K562 (cell line): ENCODE results near the gene DAB1. TPM values are rescaled to one million over a fixed set of nuclear protein-coding genes. Genes with fewer than 3 reads are reported as not detected.

Experiments used
- ATAC-seq: fragments of 200-7000 bp; cut with Tn5 transposase; 3 replicates; pipeline ENCODE4 v1.9.1; 2020; ENCODE audit warnings: moderate library complexity
- BruUV-seq: library from RNA; stranded (reverse); fragments of 400-500 nt; replicated peaks from 2 replicates; lab custom pipeline; 2021; lab: Mats Ljungman, UMichigan
- CTCF ChIA-PET: fragments of 300-600 bp; formaldehyde crosslinking; extraction: SDS; loops from one replicate; lab custom pipeline; 2021; ENCODE audit warnings: low intra/inter-chr PET ratio; lab: Yijun Ruan, JAX
- POLR2A ChIA-PET: fragments of 300-600, 350-650 bp; sonication (Branson Sonifier 250); formaldehyde crosslinking; extraction: SDS; loops from one replicate; lab custom pipeline; 2021; ENCODE audit warnings: antibody characterized with exemption, inconsistent platforms; lab: Yijun Ruan, JAX
- DNase-seq, 4 experiments: peaks; one replicate each; pipeline versions ENCODE4 v3.0.0 to v3.0.0-alpha.2; 2011 to 2018; ENCODE audit warnings: low spot score in 3 of 4, mixed read lengths in 3 of 4; ENCODE audit errors: extremely low read depth in 1 of 4
- FAIRE-seq: peaks from 2 replicates; lab custom pipeline; 2011; peaks lifted over from hg19 to GRCh38; lab: Jason Lieb, UNC
- H2AFZ ChIP-seq: 2 replicates; pipeline ENCODE4 v1.6.0; 2011; ENCODE audit warnings: low read depth, low read length, control low read depth, inconsistent platforms
- H3K27ac ChIP-seq: fragments of 200-600 bp; 3 replicates; pipeline ENCODE4 v1.8.0; 2011; ENCODE audit warnings: low read depth, mild to moderate bottlenecking, control low read depth, inconsistent platforms, low read length, moderate library complexity, mixed read lengths; ENCODE audit errors: extremely low read depth
- H3K27me3 ChIP-seq, 2 experiments: fragments of 300-600 bp in 1 of 2; 2 replicates in 1 of 2; 3 replicates in 1 of 2; pipeline versions ENCODE4 v1.6.0 to v1.8.0; 2011; ENCODE audit warnings: inconsistent platforms in 2 of 2, low read length in 2 of 2, mild to moderate bottlenecking in 1 of 2, mixed read lengths in 1 of 2, moderate library complexity in 1 of 2; ENCODE audit not compliant: control insufficient read depth in 2 of 2, insufficient read depth in 2 of 2
- H3K36me3 ChIP-seq: fragments of 300-600 bp; 3 replicates; pipeline ENCODE4 v1.8.0; 2011; ENCODE audit warnings: mild to moderate bottlenecking, low read length, inconsistent platforms; ENCODE audit not compliant: control insufficient read depth, insufficient read depth
- H3K4me1 ChIP-seq, 2 experiments: fragments of 200-600 bp in 1 of 2; replicated peaks in 1 of 2; 2 replicates in 1 of 2; 3 replicates in 1 of 2; pipeline versions ENCODE4 v1.5.1 to v1.8.0; 2011; ENCODE audit warnings: inconsistent platforms in 2 of 2, low read length in 2 of 2, mild to moderate bottlenecking in 1 of 2, mixed read lengths in 1 of 2, moderate library complexity in 1 of 2; ENCODE audit not compliant: control insufficient read depth in 2 of 2, insufficient read depth in 2 of 2
- H3K4me2 ChIP-seq: 2 replicates; pipeline ENCODE4 v1.6.1; 2011; ENCODE audit warnings: low read length, control low read depth, inconsistent platforms, mixed read lengths; ENCODE audit not compliant: insufficient read depth
- H3K4me3 ChIP-seq: fragments of 200-600 bp; sonication (generic), shearing (Covaris generic); 2 replicates; pipeline ENCODE4 v1.5.1; 2016; ENCODE audit warnings: control low read depth, inconsistent platforms
- H3K79me2 ChIP-seq: fragments of 200-600 bp; 3 replicates; pipeline ENCODE4 v1.8.0; 2011; ENCODE audit warnings: low read length, inconsistent platforms; ENCODE audit not compliant: control insufficient read depth, insufficient read depth
- H3K9ac ChIP-seq, 2 experiments: 2 replicates each; pipeline versions ENCODE4 v1.6.0 to v1.6.1; 2011; ENCODE audit warnings: low read depth in 2 of 2, low read length in 2 of 2, control low read depth in 1 of 2, inconsistent platforms in 1 of 2, mild to moderate bottlenecking in 1 of 2, mixed read lengths in 1 of 2; ENCODE audit not compliant: insufficient read depth in 1 of 2
- H3K9me1 ChIP-seq: one replicate; pipeline ENCODE4 v1.6.0; 2011; ENCODE audit warnings: inconsistent platforms, mild to moderate bottlenecking, low read length, moderate library complexity; ENCODE audit not compliant: control insufficient read depth, insufficient read depth
- H3K9me3 ChIP-seq: replicated peaks from 2 replicates; pipeline ENCODE4 v1.5.1; 2011; ENCODE audit warnings: low read depth, low read length, inconsistent platforms; ENCODE audit not compliant: control insufficient read depth, insufficient read depth
- H4K20me1 ChIP-seq: replicated peaks from 2 replicates; pipeline ENCODE4 v1.6.1; 2011; ENCODE audit warnings: low read length, inconsistent platforms, mixed read lengths; ENCODE audit not compliant: control insufficient read depth, insufficient read depth
- BDP1 ChIP-seq: IDR thresholded peaks from 3 replicates; pipeline ENCODE4 v1.6.1; 2011; ENCODE audit not compliant: insufficient read length, insufficient read depth
- CCNT2 ChIP-seq: IDR thresholded peaks from 2 replicates; pipeline ENCODE4 v1.6.1; 2011; ENCODE audit warnings: borderline replicate concordance, low read depth, mild to moderate bottlenecking, moderate library complexity, mixed read lengths, low read length; ENCODE audit not compliant: insufficient read length; ENCODE audit errors: extremely low read depth
- CREBBP ChIP-seq: IDR thresholded peaks from one replicate; pipeline ENCODE4 v1.6.1; 2012; ENCODE audit warnings: low read depth, mild to moderate bottlenecking, control low read depth, inconsistent platforms, low read length
- GTF2A2 ChIP-seq: IDR thresholded peaks from 2 replicates; pipeline ENCODE4 v1.6.1; 2016; ENCODE audit warnings: mild to moderate bottlenecking, missing genetic modification characterization, missing compliant biosample characterization
- MTA1 ChIP-seq: fragments of 450-650 bp; IDR thresholded peaks from 2 replicates; pipeline ENCODE4 v1.6.1; 2017; ENCODE audit warnings: borderline replicate concordance
- NFXL1 ChIP-seq: fragments of 450-650 bp; formaldehyde crosslinking; IDR thresholded peaks from 2 replicates; pipeline ENCODE4 v1.4.0; 2021; ENCODE audit warnings: mild to moderate bottlenecking
- RFX7 ChIP-seq: fragments of 250-450 bp; sonication (Bioruptor Pico); IDR thresholded peaks from 2 replicates; pipeline ENCODE4 v1.5.1; 2021; ENCODE audit warnings: mild to moderate bottlenecking
- SMAD3 ChIP-seq: fragments of 450-650 bp; formaldehyde crosslinking; conservative IDR thresholded peaks from 2 replicates; pipeline ENCODE4 v1.4.0; 2020; ENCODE audit warnings: mild to moderate bottlenecking
- SMAD4 ChIP-seq: fragments of 250-450 bp; sonication (Bioruptor Pico); conservative IDR thresholded peaks from 2 replicates; pipeline ENCODE4 v1.8.0; 2021; ENCODE audit warnings: inconsistent platforms, mild to moderate bottlenecking, moderate library complexity
- ZNF24 ChIP-seq: fragments of 450-650 bp; IDR thresholded peaks from 2 replicates; pipeline ENCODE4 v1.6.1; 2016
- ZNF277 ChIP-seq: fragments of 250-450 bp; sonication (Bioruptor Pico); IDR thresholded peaks from 2 replicates; pipeline ENCODE4 v1.8.0; 2022; ENCODE audit warnings: inconsistent platforms, mild to moderate bottlenecking, moderate library complexity, borderline replicate concordance
- WGBS: fragments of 100-300 bp; shearing (Covaris generic); methylation state at CpG from one replicate; pipeline ENCODE4 v1.1.6; 2016; ENCODE audit warnings: low coverage, mixed read lengths; ENCODE audit not compliant: insufficient coverage; ENCODE audit errors: missing lambda C conversion rate; 5-methylcytosine and 5-hydroxymethylcytosine counted together
- in situ Hi-C: fragments of 300-500 bp; cut with MboI; formaldehyde crosslinking; loops from 4 replicates; pipeline ENCODE4 v1.15.0; 2018; ENCODE audit warnings: inconsistent platforms, mixed read lengths
- intact Hi-C: fragments of 100-400 bp; cut with micrococcal nuclease; formaldehyde crosslinking; loops from 2 replicates; pipeline ENCODE4 v1.14.2; 2022
- polyA plus RNA-seq, 8 experiments: library from polyadenylated mRNA; depleted of rRNA in 4 of 8; stranded (reverse) in 5 of 8; unstranded in 3 of 8; fragments of >200 nt; fragmentation: Nextera tagmentation in 2 of 8; fragmentation: Illumina TruSeq in 1 of 8; extraction: Ambion mirVana in 2 of 8; extraction: Trizol in 1 of 8; gene quantifications; 2 replicates each; pipeline versions ENCODE4 v1.2.1 to v1.2.3, GENCODE V29; 2011 to 2014; ENCODE audit warnings: inconsistent platforms in 1 of 8, missing spikeins in 1 of 8
- total RNA-seq, 7 experiments: library from RNA; depleted of rRNA in 6 of 7; stranded (reverse); fragments of >200 nt in 6 of 7; fragmentation: Illumina TruSeq in 2 of 7; extraction: Trizol in 2 of 7; gene quantifications; 2 replicates each; pipeline versions ENCODE4 v1.2.1 to v1.2.3, GENCODE V29; 2011 to 2021; ENCODE audit warnings: low replicate concordance in 1 of 7
- TF ChIP-seq, protein P1 (sequence below): sonication (generic); formaldehyde crosslinking; IDR thresholded peaks from 2 replicates; pipeline ENCODE4 v1.5.0; 2020; ENCODE audit warnings: missing genetic modification reagents

Gene DAB1
- total and polyA plus RNA-seq, 9 of the 15 experiments (the other 6 are each of a cell fraction or from before 2014, with no cell fraction given) = not detected

- TF ChIP-seq SMAD3 (CRISPR knock-in tag) = no peak
- TF ChIP-seq, all 486 proteins: peak for 0
These were observed 129.7 kb downstream of the DAB1 start (continued) for GRCh38 chr1:57294177-57294576.

DNA sequence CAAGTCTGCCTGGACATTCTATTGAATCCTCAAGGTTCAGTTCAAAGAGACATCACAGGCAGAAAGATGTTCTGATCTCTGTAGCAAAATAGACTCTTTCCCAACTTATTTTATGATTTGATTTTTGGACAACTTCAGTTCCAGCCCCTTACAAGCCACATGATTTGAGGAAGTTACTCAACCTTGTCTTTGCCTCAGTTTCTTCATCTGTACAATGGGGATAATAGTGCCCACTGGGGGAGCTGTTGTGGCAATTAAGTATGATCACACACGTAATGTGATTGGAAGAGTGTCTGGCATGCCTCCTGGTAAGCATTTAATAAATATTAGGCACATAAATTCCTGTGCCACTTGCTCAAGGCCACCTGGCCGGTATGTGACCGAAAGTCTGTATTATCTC is 130.6 kb downstream of the DAB1 start:
- H3K9me1 ChIP-seq = no peaks in the 10 kb centered on the region
- CTCF ChIA-PET = no interaction called here
- TF ChIP-seq CCNT2 (no peak), CREBBP (no peak), GTF2A2 (no peak), SMAD4 (CRISPR knock-in tag) (no peak), MTA1 (no peak), BDP1 (no peak), NFXL1 (CRISPR knock-in tag) (no peak), ZNF277 (CRISPR knock-in tag) (no peak), RFX7 (CRISPR knock-in tag) (no peak), ZNF24 (no peak)
- TF ChIP-seq, protein P1, sequence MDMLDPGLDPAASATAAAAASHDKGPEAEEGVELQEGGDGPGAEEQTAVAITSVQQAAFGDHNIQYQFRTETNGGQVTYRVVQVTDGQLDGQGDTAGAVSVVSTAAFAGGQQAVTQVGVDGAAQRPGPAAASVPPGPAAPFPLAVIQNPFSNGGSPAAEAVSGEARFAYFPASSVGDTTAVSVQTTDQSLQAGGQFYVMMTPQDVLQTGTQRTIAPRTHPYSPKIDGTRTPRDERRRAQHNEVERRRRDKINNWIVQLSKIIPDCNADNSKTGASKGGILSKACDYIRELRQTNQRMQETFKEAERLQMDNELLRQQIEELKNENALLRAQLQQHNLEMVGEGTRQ = no peak

More for the DNA sequence above, 130.6 kb downstream of the DAB1 start:
- Histone ChIP-seq H3K9me3 (no peaks in the 10 kb centered on the region), H2AFZ (no peak overlapping the region), H3K9ac (no peak overlapping the region), H4K20me1 (no peaks in the 10 kb centered on the region), H3K36me3 (no peaks in the 10 kb centered on the region), H3K27me3 (no peaks in the 10 kb centered on the region), H3K4me2 (no peak overlapping the region), H3K4me3 (no peak overlapping the region), H3K27ac (no peak overlapping the region), H3K79me2 (no peaks in the 10 kb centered on the region), H3K4me1 (no peaks in the 10 kb centered on the region)
- ATAC-seq = no peak
- 7% methylated on average over 3 of the region's 3 CpGs for WGBS
- in situ Hi-C loops (no loop called here), intact Hi-C loops (no loop called here)
- BruUV-seq = no TSS peak
- DNase-seq = no peak
- no peak for FAIRE-seq
- POLR2A ChIA-PET = interaction anchor here (0.9 kb wide), 1 partner anchor 14 kb away, joined by 3 read pairs; no protein-coding TSS in a partner anchor
